GM19397 (cell line): ENCODE results near the gene NACC2.
"Not testable (repeated sequence)": the region's sequence is repeated elsewhere in the genome, so short reads cannot be mapped to it uniquely, and the experiment has no call there.

ENCODE experiments used
- ATAC-seq: cut with Tn5 transposase; IDR thresholded peaks from one replicate; pipeline ENCODE4 v1.9.1; 2021; ENCODE audit warnings: mild to moderate bottlenecking, moderate library complexity; ENCODE audit not compliant: unreplicated experiment

Gene NACC2

GRCh38 chr9:136082496-136083361 lies 12.4 kb downstream of the NACC2 start:
- ATAC-seq, result no peak

- no peak for ATAC-seq
Observed at GRCh38 chr9:136081826-136082495, 13.1 kb downstream of the NACC2 start.

- no peak for ATAC-seq
Observed at GRCh38 chr9:136081113-136081825, 13.8 kb downstream of the NACC2 start.

- no peak for ATAC-seq
Observed at GRCh38 chr9:136080716-136081112, 14.4 kb downstream of the NACC2 start.

- ATAC-seq, result no peak
Observed at GRCh38 chr9:136079916-136080246, 15.2 kb downstream of the NACC2 start.

- no peak for ATAC-seq
Observed at GRCh38 chr9:136079211-136079915, 15.7 kb downstream of the NACC2 start.

- no peak for ATAC-seq
Observed at GRCh38 chr9:136078498-136079011, 16.5 kb downstream of the NACC2 start.

- ATAC-seq, result no peak
Observed at GRCh38 chr9:136078024-136078423, 17.1 kb downstream of the NACC2 start.

- ATAC-seq, result no peak
Observed at GRCh38 chr9:136077491-136077890, 17.6 kb downstream of the NACC2 start.

- ATAC-seq, result no peak
Observed at GRCh38 chr9:136075881-136076678, 19.0 kb downstream of the NACC2 start.

- ATAC-seq, result no peak
Observed at GRCh38 chr9:136075134-136075841, 19.8 kb downstream of the NACC2 start.

GRCh38 chr9:136074706-136075105 lies 20.4 kb downstream of the NACC2 start:
- ATAC-seq, result no peak

GRCh38 chr9:136062657-136063439 lies 32.2 kb downstream of the NACC2 start:
- no peak for ATAC-seq

GRCh38 chr9:136061916-136062315 lies 33.2 kb downstream of the NACC2 start:
- not testable (repeated sequence) for ATAC-seq

- no peak for ATAC-seq
Observed at GRCh38 chr9:136061405-136061804, 33.7 kb downstream of the NACC2 start.

GRCh38 chr9:136060671-136061371 lies 34.3 kb downstream of the NACC2 start:
- no peak for ATAC-seq

GRCh38 chr9:136059851-136060670 lies 35.0 kb downstream of the NACC2 start:
- ATAC-seq, result no peak
